Neural crest cell (in vitro differentiated cells): ENCODE measurements around the gene ZNF883. TPM values are rescaled to one million over a fixed set of nuclear protein-coding genes. Genes with fewer than 3 reads are reported as not detected.

Experiments
- DNase-seq: peaks from one replicate; pipeline ENCODE4 v3.0.0; 2021; ENCODE audit warnings: low read depth, mixed read lengths, low spot score
- H3K27ac Mint-ChIP-seq: one replicate; pipeline ENCODE4 v1.8.0; 2021; ENCODE audit warnings: mild to moderate bottlenecking, mixed read lengths; ENCODE audit not compliant: unreplicated experiment
- H3K27me3 Mint-ChIP-seq: 2 replicates; pipeline ENCODE4 v1.8.0; 2021; ENCODE audit warnings: low read depth, mild to moderate bottlenecking, mixed read lengths
- H3K36me3 Mint-ChIP-seq: 2 replicates; pipeline ENCODE4 v1.8.0; 2021; ENCODE audit warnings: low read depth, mild to moderate bottlenecking, mixed read lengths
- H3K4me1 Mint-ChIP-seq: 2 replicates; pipeline ENCODE4 v1.8.0; 2021; ENCODE audit warnings: mixed read lengths
- H3K4me3 Mint-ChIP-seq: one replicate; pipeline ENCODE4 v1.8.0; 2021; ENCODE audit warnings: mild to moderate bottlenecking, mixed read lengths
- H3K9me3 Mint-ChIP-seq: 2 replicates; pipeline ENCODE4 v1.8.0; 2021; ENCODE audit warnings: mixed read lengths
- total RNA-seq: library from RNA; stranded (reverse); gene quantifications from 2 replicates; pipeline ENCODE4 v1.2.1, GENCODE V29; 2021
- TF ChIP-seq, protein P1 (sequence below): fragments of 200-600 bp; sonication (generic); conservative IDR thresholded peaks from 2 replicates; pipeline ENCODE4 v1.5.0; 2021; ENCODE audit warnings: antibody characterized with exemption, mild to moderate bottlenecking

ZNF883 gene
- total RNA-seq, 1 donor from 2014 or later, result 8.7 TPM

DNA sequence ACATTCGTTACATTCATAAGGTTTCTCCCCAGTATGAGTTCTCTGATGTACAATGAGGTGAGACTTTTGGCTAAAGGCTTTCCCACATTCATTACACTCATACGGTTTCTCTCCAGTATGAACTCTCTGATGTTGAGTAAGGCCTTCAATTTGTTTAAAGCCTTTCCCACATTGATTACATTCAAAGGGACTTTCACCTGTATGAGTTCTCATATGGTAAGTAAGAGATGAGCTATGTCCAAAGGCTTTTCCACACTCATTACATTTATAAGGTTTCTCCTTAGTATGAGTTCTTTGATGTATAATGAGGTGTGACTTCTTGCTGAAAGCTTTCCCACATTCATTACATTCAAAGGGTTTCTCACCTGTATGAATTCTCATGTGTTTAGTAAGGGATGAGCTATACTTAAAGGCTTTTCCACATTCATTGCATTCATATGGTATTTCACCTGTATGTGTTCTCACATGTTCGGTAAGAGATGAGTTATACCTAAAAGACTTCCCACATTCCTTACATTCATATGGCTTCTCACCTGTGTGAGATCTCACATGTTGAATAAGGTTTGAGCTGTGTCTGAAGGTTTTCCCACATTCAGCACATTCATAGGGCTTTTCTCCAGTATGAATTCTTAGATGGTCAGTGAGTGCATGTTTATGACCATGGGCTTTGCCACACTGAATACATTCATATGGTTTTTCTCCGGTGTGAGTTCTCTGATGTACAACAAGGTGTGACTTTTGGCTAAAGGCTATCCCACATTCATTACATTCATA, 31.1 kb upstream of the ZNF883 start:
- Mint-ChIP-seq H3K4me1 (no peaks in the 10 kb centered on the region), H3K9me3 (peaks cover 49% of the 10 kb centered on the region), H3K27ac (no peak overlapping the region), H3K27me3 (no peaks in the 10 kb centered on the region), H3K36me3 (peaks cover 78% of the 10 kb centered on the region), H3K4me3 (no peak overlapping the region)
- TF ChIP-seq, protein P1, sequence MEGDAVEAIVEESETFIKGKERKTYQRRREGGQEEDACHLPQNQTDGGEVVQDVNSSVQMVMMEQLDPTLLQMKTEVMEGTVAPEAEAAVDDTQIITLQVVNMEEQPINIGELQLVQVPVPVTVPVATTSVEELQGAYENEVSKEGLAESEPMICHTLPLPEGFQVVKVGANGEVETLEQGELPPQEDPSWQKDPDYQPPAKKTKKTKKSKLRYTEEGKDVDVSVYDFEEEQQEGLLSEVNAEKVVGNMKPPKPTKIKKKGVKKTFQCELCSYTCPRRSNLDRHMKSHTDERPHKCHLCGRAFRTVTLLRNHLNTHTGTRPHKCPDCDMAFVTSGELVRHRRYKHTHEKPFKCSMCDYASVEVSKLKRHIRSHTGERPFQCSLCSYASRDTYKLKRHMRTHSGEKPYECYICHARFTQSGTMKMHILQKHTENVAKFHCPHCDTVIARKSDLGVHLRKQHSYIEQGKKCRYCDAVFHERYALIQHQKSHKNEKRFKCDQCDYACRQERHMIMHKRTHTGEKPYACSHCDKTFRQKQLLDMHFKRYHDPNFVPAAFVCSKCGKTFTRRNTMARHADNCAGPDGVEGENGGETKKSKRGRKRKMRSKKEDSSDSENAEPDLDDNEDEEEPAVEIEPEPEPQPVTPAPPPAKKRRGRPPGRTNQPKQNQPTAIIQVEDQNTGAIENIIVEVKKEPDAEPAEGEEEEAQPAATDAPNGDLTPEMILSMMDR, result no peak
- DNase-seq, result no peak

DNA sequence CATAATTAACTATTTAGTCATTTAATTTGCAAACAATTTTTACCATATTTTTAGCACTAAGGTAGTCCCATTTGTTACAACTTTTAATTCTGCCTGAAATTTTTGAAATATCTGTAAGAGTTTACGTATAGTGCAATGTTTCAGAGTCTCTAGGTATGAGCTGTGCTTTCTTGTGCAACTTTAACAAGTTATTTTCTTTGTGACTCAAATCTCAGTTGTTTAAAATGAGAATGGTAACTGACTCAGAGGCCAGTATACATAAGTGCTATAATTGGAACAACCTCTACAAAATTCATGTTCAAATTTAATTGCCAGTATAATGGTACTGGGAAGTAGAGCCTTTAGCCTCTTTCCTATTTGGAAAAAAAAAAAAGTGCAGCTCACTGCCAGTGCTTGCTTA, 14.2 kb upstream of the ZNF883 start:
- peaks cover 13% of the 10 kb centered on the region for H3K27me3 Mint-ChIP-seq
- H3K27ac Mint-ChIP-seq, result no peak overlapping the region
- no peaks in the 10 kb centered on the region for H3K4me1 Mint-ChIP-seq
- H3K4me3 Mint-ChIP-seq, result no peak overlapping the region
- TF ChIP-seq, protein P1, result no peak
- H3K9me3 Mint-ChIP-seq, result peaks cover 29% of the 10 kb centered on the region
- peaks cover 13% of the 10 kb centered on the region for H3K36me3 Mint-ChIP-seq
- DNase-seq, result no peak

DNA sequence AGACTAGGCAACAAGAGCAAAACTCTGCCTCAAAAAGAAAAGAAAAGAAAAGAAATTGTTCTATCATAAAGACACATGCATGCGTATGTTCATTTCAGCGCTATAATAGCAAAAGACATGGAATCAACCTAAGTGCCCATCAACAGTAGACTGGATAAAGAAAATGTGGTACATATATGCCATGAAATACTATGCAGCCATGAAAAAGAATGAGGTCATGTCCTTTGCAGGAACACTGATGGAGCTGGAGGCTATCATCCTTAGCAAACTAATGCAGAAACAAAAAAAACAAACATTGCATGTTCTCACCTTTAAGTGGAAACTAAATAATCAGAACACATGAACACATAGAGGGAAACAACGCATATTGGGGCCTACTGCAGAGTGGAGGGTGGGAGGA, 6.3 kb upstream of the ZNF883 start:
- no peak overlapping the region for H3K4me3 Mint-ChIP-seq
- H3K27ac Mint-ChIP-seq, result no peak overlapping the region
- H3K4me1 Mint-ChIP-seq, result no peaks in the 10 kb centered on the region
- TF ChIP-seq, protein P1, result no peak
- no peak for DNase-seq
- peaks cover 10% of the 10 kb centered on the region for H3K36me3 Mint-ChIP-seq
- H3K9me3 Mint-ChIP-seq, result peaks cover 29% of the 10 kb centered on the region
- peaks cover 11% of the 10 kb centered on the region for H3K27me3 Mint-ChIP-seq

DNA sequence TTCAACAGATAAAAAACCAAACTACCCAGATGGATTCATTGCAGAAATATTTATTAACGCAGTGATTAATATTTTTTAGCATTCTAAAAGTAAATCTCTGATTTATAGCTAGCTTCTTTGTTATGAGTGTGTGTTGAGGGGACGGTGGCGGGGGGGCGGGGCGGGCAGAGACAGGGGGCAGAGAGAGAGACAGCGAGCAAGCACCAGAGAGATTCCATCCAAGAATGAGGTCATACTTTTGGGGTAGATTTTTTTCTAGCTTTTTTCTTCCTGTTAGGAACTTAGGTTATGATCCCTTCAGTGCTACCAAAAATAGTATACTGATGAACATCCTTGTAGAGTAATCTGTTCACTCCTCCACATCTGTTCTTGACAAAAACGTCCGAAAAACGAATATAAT, 500 bp upstream of the ZNF883 start:
- Mint-ChIP-seq H3K27ac (no peak overlapping the region), H3K36me3 (peaks cover 27% of the 10 kb centered on the region), H3K9me3 (peaks cover 23% of the 10 kb centered on the region), H3K4me3 (peak overlapping the region; percentile 93), H3K27me3 (peaks cover 7% of the 10 kb centered on the region), H3K4me1 (peaks cover 6% of the 10 kb centered on the region)
- TF ChIP-seq, protein P1, result no peak
- no peak for DNase-seq

DNA sequence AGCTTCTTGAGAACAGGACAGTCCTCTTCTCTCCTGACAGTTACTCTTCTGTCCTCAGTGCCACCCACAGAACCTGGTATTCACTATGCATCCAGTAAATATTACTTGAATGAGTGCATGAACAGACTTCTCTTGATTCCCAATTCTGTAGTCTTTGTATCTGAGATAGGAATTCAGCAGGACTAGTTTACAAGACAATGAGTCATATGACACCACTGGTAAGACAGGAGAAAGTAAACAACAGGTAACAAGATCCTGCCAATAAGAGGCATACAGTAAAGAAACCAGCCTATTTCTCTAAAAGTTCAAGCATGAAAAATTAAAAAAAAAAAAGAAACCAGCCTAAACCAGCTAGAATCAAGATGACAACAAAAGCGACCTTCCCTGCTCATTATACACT, 6.2 kb downstream of the ZNF883 start:
- H3K4me3 Mint-ChIP-seq, result no peak overlapping the region
- no peak for DNase-seq
- H3K4me1 Mint-ChIP-seq, result no peaks in the 10 kb centered on the region
- H3K27me3 Mint-ChIP-seq, result no peaks in the 10 kb centered on the region
- TF ChIP-seq, protein P1, result no peak
- H3K27ac Mint-ChIP-seq, result no peak overlapping the region
- peaks cover 36% of the 10 kb centered on the region for H3K9me3 Mint-ChIP-seq
- peaks cover 56% of the 10 kb centered on the region for H3K36me3 Mint-ChIP-seq
